Endodermal cell (in vitro differentiated cells): ENCODE results near the gene CASZ1. TPM values are rescaled to one million over a fixed set of nuclear protein-coding genes. Genes with fewer than 3 reads are reported as not detected.
A peak's percentile ranks its signal among the peaks of the same experiment; 100 is the strongest.

Experiments
- DNase-seq: peaks from one replicate; pipeline ENCODE4 v3.0.0-alpha.2; 2017
- H3K27ac ChIP-seq: 2 replicates; pipeline ENCODE4 v1.5.1; 2013; ENCODE audit warnings: mild to moderate bottlenecking, low read depth, low read length, moderate library complexity
- H3K27me3 ChIP-seq: 2 replicates; pipeline ENCODE4 v1.6.1; 2013; ENCODE audit warnings: mild to moderate bottlenecking, low read length, moderate library complexity; ENCODE audit not compliant: insufficient read depth, control insufficient read depth, poor library complexity, severe bottlenecking
- H3K36me3 ChIP-seq: 2 replicates; pipeline ENCODE4 v1.7.0; 2013; ENCODE audit warnings: mild to moderate bottlenecking, low read length, moderate library complexity; ENCODE audit not compliant: control insufficient read depth, insufficient read depth
- H3K4me1 ChIP-seq: one replicate; pipeline ENCODE4 v1.7.0; 2013; ENCODE audit warnings: low read length; ENCODE audit not compliant: control insufficient read depth, insufficient read depth
- H3K4me3 ChIP-seq: 2 replicates; pipeline ENCODE4 v1.5.1; 2013; ENCODE audit warnings: mild to moderate bottlenecking, low read length, moderate library complexity
- H3K9ac ChIP-seq: 2 replicates; pipeline ENCODE4 v1.6.1; 2013; ENCODE audit warnings: mild to moderate bottlenecking, low read length, moderate library complexity; ENCODE audit not compliant: poor library complexity, severe bottlenecking; ENCODE audit errors: extremely low read depth
- H3K9me3 ChIP-seq: 2 replicates; pipeline ENCODE4 v1.6.1; 2013; ENCODE audit warnings: mild to moderate bottlenecking, low read length, moderate library complexity; ENCODE audit not compliant: control insufficient read depth
- H3K27ac Mint-ChIP-seq: 2 replicates; pipeline ENCODE4 v1.8.0; 2020; ENCODE audit warnings: mixed read lengths
- H3K27me3 Mint-ChIP-seq: 2 replicates; pipeline ENCODE4 v1.8.0; 2021; ENCODE audit warnings: mild to moderate bottlenecking, mixed read lengths; ENCODE audit not compliant: insufficient read depth
- H3K36me3 Mint-ChIP-seq: 2 replicates; pipeline ENCODE4 v1.8.0; 2020; ENCODE audit warnings: low read depth, mixed read lengths
- H3K4me1 Mint-ChIP-seq: 2 replicates; pipeline ENCODE4 v1.8.0; 2020; ENCODE audit warnings: mixed read lengths
- H3K4me3 Mint-ChIP-seq: 2 replicates; pipeline ENCODE4 v1.8.0; 2020; ENCODE audit warnings: mild to moderate bottlenecking, moderate library complexity, mixed read lengths
- H3K9me3 Mint-ChIP-seq: 2 replicates; pipeline ENCODE4 v1.8.0; 2020; ENCODE audit warnings: mild to moderate bottlenecking, mixed read lengths
- WGBS, 2 experiments: methylation state at CpG; one replicate each; pipeline versions ENCODE4 v1.1.5 to v1.1.7; 2013; ENCODE audit warnings: missing lambda C conversion rate in 2 of 2, mixed read lengths in 1 of 2; ENCODE audit not compliant: insufficient coverage in 1 of 2, insufficient read length in 1 of 2; 5-methylcytosine and 5-hydroxymethylcytosine counted together
- total RNA-seq, 2 donors: library from RNA; stranded (reverse); fragmentation: NEBNext Ultra II Directional in 1 of 2; extraction: Animal tissue kit (Norgen Biotek cat#: 25700) in 1 of 2; gene quantifications; 2 replicates in 1 of 2; 3 replicates in 1 of 2; pipeline ENCODE4 v1.2.1, GENCODE V29; 2021
- TF ChIP-seq, protein P1 (sequence below): fragments of 200-600 bp; sonication (generic); conservative IDR thresholded peaks from 2 replicates; pipeline ENCODE4 v1.5.0; 2021; ENCODE audit warnings: antibody characterized with exemption, mild to moderate bottlenecking

Gene CASZ1
- total RNA-seq, 2 donors from 2014 or later, result 3.5 to 5.9 TPM

DNA sequence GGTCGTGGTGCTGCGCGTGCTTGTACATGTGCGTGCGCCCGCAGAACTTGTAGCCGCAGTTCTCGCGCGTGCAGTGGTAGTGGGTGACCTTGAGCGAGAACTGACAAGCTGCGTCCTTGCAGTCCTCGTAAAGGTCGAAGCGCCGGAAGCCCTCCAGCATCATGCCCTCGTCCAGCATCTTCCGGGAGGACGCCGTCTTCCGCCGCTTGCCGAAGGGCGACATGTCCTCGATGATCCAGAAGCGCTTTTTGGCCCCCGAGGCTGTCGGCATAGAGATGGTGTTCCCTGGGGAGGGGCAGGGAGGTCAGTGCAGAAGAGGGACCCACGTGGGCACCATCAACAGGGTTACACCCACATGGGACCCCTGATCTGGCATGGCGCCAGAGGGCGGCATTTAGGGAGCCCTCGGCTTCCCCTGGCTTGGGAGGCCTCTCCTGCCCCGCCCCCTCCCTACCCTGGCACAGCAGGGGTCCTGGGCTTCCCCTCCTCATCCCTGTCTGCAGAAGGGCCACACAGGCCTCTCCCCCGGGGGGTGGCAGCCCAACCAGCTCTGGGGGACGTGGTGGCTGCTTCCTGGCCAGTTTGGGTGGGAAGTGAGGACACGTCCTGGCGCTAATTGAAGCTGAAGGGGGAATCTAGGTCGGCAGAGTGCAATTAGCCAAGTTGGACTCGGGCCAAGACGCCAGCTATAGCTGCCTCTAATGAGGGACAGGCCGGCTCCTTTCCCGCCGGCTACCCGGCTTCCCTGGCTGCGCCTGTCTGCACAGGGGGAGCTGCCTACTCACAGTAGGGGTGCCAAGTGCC is 156.5 kb downstream of the CASZ1 start:
- no peak overlapping the region for H3K27ac ChIP-seq
- H3K4me1 ChIP-seq, result no peaks in the 10 kb centered on the region
- Mint-ChIP-seq H3K4me3 (peak overlapping the region; percentile 39), H3K9me3 (no peaks in the 10 kb centered on the region), H3K27me3 (peaks cover 11% of the 10 kb centered on the region), H3K27ac (no peak overlapping the region), H3K4me1 (no peaks in the 10 kb centered on the region), H3K36me3 (no peaks in the 10 kb centered on the region)
- no peak overlapping the region for H3K4me3 ChIP-seq
- H3K9me3 ChIP-seq, result no peaks in the 10 kb centered on the region
- 91 to 94% methylated on average over 36 to 45 of the region's 45 CpGs for WGBS, 2 experiments
- TF ChIP-seq, protein P1, sequence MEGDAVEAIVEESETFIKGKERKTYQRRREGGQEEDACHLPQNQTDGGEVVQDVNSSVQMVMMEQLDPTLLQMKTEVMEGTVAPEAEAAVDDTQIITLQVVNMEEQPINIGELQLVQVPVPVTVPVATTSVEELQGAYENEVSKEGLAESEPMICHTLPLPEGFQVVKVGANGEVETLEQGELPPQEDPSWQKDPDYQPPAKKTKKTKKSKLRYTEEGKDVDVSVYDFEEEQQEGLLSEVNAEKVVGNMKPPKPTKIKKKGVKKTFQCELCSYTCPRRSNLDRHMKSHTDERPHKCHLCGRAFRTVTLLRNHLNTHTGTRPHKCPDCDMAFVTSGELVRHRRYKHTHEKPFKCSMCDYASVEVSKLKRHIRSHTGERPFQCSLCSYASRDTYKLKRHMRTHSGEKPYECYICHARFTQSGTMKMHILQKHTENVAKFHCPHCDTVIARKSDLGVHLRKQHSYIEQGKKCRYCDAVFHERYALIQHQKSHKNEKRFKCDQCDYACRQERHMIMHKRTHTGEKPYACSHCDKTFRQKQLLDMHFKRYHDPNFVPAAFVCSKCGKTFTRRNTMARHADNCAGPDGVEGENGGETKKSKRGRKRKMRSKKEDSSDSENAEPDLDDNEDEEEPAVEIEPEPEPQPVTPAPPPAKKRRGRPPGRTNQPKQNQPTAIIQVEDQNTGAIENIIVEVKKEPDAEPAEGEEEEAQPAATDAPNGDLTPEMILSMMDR, result no peak
- H3K9ac ChIP-seq, result no peak overlapping the region
- no peak for DNase-seq
- H3K36me3 ChIP-seq, result no peaks in the 10 kb centered on the region
- peaks cover 26% of the 10 kb centered on the region for H3K27me3 ChIP-seq

DNA sequence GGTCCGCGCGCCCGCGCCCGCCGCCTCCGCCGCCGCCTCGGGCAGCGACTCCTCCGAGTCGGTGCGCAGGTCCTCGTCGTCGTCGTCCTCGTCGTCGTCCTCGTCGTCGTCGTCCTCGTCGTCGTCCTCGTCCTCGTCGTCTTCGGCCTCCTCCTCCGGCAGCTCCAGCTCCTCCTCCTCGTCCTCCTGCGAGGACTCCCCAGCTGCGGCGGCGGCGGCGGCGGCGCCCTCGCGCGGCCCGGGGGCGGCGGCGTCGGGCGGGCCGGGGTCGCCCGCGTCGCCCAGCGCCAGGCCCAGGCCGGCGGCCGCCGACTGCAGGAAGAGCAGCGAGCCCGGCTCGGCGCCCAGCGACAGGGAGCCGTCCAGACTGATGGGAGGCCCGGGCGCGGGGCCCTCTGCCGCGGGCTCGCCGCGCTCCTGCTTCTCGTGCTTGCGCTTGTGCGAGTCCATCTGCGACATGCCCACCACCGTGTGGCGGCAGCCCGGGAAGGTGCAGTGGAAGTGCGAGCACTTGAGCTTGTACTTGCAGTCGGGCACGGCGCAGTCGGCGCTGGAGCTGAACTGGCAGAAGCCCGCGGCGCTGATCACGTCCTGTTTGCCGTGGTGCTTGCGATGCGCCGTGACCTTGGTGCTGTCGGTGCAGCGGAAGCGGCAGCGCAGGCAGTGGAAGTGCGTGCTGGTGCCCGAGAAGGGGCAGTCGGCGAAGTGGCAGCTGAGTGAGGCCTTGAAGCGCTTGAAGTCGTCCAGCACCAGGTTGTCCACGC is 157.3 kb downstream of the CASZ1 start:
- Mint-ChIP-seq H3K36me3 (no peaks in the 10 kb centered on the region), H3K4me1 (no peaks in the 10 kb centered on the region), H3K4me3 (peak overlapping the region; percentile 39), H3K27me3 (peaks cover 11% of the 10 kb centered on the region), H3K9me3 (no peaks in the 10 kb centered on the region), H3K27ac (no peak overlapping the region)
- no peak overlapping the region for H3K9ac ChIP-seq
- H3K27me3 ChIP-seq, result peaks cover 26% of the 10 kb centered on the region
- no peak overlapping the region for H3K4me3 ChIP-seq
- TF ChIP-seq, protein P1, result peak; percentile 26
- no peak overlapping the region for H3K27ac ChIP-seq
- 25 to 51% methylated on average over 59 to 108 of the region's 108 CpGs for WGBS, 2 experiments
- no peaks in the 10 kb centered on the region for H3K4me1 ChIP-seq
- no peaks in the 10 kb centered on the region for H3K36me3 ChIP-seq
- DNase-seq, result peak; percentile 86
- no peaks in the 10 kb centered on the region for H3K9me3 ChIP-seq

- Histone ChIP-seq H3K27ac (no peak overlapping the region), H3K4me3 (peak overlapping the region; percentile 17), H3K9me3 (no peaks in the 10 kb centered on the region), H3K4me1 (no peaks in the 10 kb centered on the region), H3K9ac (no peak overlapping the region), H3K27me3 (peaks cover 26% of the 10 kb centered on the region), H3K36me3 (no peaks in the 10 kb centered on the region)
- no peaks in the 10 kb centered on the region for H3K9me3 Mint-ChIP-seq
- H3K4me1 Mint-ChIP-seq, result no peaks in the 10 kb centered on the region
- H3K4me3 Mint-ChIP-seq, result peak overlapping the region; percentile 39
- TF ChIP-seq, protein P1, result no peak
- WGBS, 2 experiments, result 8 to 19% methylated on average over 41 to 57 of the region's 57 CpGs
- peak; percentile 74 for DNase-seq
- no peaks in the 10 kb centered on the region for H3K36me3 Mint-ChIP-seq
- no peak overlapping the region for H3K27ac Mint-ChIP-seq
- peaks cover 11% of the 10 kb centered on the region for H3K27me3 Mint-ChIP-seq
Measured at GRCh38 chr1:10638559-10639005, 157.9 kb downstream of the CASZ1 start.
